Upper lobe of left lung (tissue), 4 donors: ENCODE measurements around the gene VAPA.

Experiments
- CTCF ChIP-seq, 6 experiments: fragments of 450-650 bp in 4 of 6; fragments of 200-600 bp in 2 of 6; sonication (generic) in 2 of 6; IDR thresholded peaks; one replicate each; pipeline ENCODE4 v1.5.1; 2016 to 2019; ENCODE audit warnings: antibody characterized with exemption in 6 of 6
- POLR2A ChIP-seq, 4 donors: fragments of 450-650 bp; IDR thresholded peaks; one replicate each; pipeline ENCODE4 v1.5.1; 2016 to 2017; ENCODE audit warnings: antibody characterized with exemption in 4 of 4, mild to moderate bottlenecking in 2 of 4
- POLR2AphosphoS5 ChIP-seq, 2 donors: sonication (generic); formaldehyde crosslinking; IDR thresholded peaks; one replicate each; pipeline ENCODE4 v1.5.1; 2017; ENCODE audit warnings: antibody characterized with exemption in 2 of 2

GRCh38 chr18:9926223-9926894 lies 12.5 kb downstream of the VAPA start:
- TF ChIP-seq CTCF (IDR thresholded peaks at IDR 0.05) = no peak
- TF ChIP-seq POLR2A (IDR thresholded peaks at IDR 0.05) = no peak
- TF ChIP-seq POLR2AphosphoS5 (IDR thresholded peaks at IDR 0.05) = no peak
